Cardiac muscle cell (in vitro differentiated cells and primary cell): ENCODE results near the gene LMO1. TPM values are rescaled to one million over a fixed set of nuclear protein-coding genes. Genes with fewer than 3 reads are reported as not detected.

Experiments used
- DNase-seq, 2 donors: peaks; one replicate each; pipeline versions ENCODE4 v3.0.0 to v3.0.0-alpha.2; 2010 to 2017; ENCODE audit warnings: low read depth in 1 of 2, low spot score in 1 of 2
- H3K27ac ChIP-seq: fragments of 200-600 bp; sonication (generic); 2 replicates; pipeline ENCODE4 v1.5.1; 2016
- H3K27me3 ChIP-seq: fragments of 200-600 bp; sonication (generic); 2 replicates; pipeline ENCODE4 v1.6.0; 2016; ENCODE audit warnings: control low read depth
- H3K36me3 ChIP-seq: fragments of 200-600 bp; sonication (generic); 2 replicates; pipeline ENCODE4 v1.5.1; 2016; ENCODE audit warnings: control low read depth
- H3K4me1 ChIP-seq: fragments of 200-600 bp; sonication (generic); 2 replicates; pipeline ENCODE4 v1.8.1; 2017; ENCODE audit warnings: low read depth, mild to moderate bottlenecking, mixed run types
- H3K4me3 ChIP-seq: fragments of 200-600 bp; sonication (generic); 2 replicates; pipeline ENCODE4 v1.5.1; 2016; ENCODE audit warnings: mild to moderate bottlenecking
- H3K9me3 ChIP-seq: fragments of 200-600 bp; sonication (generic); 2 replicates; pipeline ENCODE4 v1.5.1; 2017; ENCODE audit warnings: low read depth, mild to moderate bottlenecking, control low read depth
- CTCF ChIP-seq: IDR thresholded peaks from 2 replicates; pipeline ENCODE4 v1.5.1; 2012; ENCODE audit warnings: low read depth, mild to moderate bottlenecking, low read length
- polyA plus RNA-seq: library from polyadenylated mRNA; unstranded; fragments of >200 nt; fragmentation: Nextera tagmentation; extraction: Ambion mirVana; gene quantifications from 2 replicates; pipeline ENCODE4 v1.2.1, GENCODE V29; 2016
- total RNA-seq: library from RNA; depleted of rRNA; stranded (reverse); fragments of >200 nt; gene quantifications from 2 replicates; pipeline ENCODE4 v1.2.3, GENCODE V29; 2016

The LMO1 gene
- total and polyA plus RNA-seq, 2 experiments from 2014 or later: 0.45 to 3.6 TPM

DNA sequence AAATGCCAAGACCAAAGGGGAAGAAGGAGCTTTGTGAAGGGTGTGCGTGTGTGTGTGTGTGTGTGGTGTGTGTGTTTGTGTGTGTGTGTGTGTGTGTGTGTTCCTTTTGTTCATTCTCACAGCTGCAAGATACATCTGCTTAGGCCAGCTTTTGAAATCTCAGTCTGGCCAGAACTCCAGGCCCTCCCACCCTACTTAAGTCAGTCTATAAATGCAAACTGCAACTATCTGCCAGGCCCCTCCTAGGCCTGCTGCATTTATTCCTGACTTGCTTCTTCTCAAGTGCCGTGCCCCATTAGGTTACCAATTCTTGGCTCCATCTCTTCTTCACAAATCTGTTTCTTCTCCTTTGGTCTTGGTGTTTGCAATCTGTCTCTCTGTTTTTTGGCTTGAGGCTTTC is 73.2 kb downstream of the LMO1 start:
- no peaks in the 10 kb centered on the region for H3K36me3 ChIP-seq
- H3K4me3 ChIP-seq: no peak overlapping the region
- no peak for TF ChIP-seq CTCF
- no peaks in the 10 kb centered on the region for H3K9me3 ChIP-seq
- no peaks in the 10 kb centered on the region for H3K4me1 ChIP-seq
- peaks cover 5% of the 10 kb centered on the region for H3K27me3 ChIP-seq
- DNase-seq: no peak
- no peak overlapping the region for H3K27ac ChIP-seq

- no peak for TF ChIP-seq CTCF
- H3K9me3 ChIP-seq: no peaks in the 10 kb centered on the region
- no peaks in the 10 kb centered on the region for H3K36me3 ChIP-seq
- H3K27me3 ChIP-seq: no peaks in the 10 kb centered on the region
- no peaks in the 10 kb centered on the region for H3K4me1 ChIP-seq
- DNase-seq: no peak
- H3K4me3 ChIP-seq: no peak overlapping the region
- no peak overlapping the region for H3K27ac ChIP-seq
Observed at GRCh38 chr11:8186429-8186828, 77.2 kb downstream of the LMO1 start.

DNA sequence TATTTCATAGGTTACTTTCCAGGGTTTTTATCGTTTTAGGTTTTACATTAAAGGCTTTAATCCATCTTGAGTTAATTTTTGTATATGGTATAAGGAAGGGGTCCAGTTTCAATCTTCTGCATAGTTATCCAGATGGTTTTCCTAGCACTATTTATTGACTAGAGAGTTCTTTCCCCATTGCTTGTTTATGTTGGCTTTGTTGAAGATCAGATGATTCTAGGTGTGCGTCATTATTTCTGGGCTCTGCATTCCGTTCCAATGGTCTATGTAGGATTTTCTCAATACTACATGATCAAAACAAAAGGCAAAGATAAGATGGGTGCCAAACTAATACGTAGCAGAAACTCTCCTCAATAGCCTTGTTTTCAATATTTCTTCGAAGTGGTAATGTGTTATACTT is 80.6 kb downstream of the LMO1 start:
- Histone ChIP-seq H3K9me3 (no peaks in the 10 kb centered on the region), H3K36me3 (no peaks in the 10 kb centered on the region), H3K27me3 (no peaks in the 10 kb centered on the region), H3K4me1 (no peaks in the 10 kb centered on the region), H3K27ac (no peak overlapping the region), H3K4me3 (no peak overlapping the region)
- no peak for DNase-seq
- TF ChIP-seq CTCF: no peak

DNA sequence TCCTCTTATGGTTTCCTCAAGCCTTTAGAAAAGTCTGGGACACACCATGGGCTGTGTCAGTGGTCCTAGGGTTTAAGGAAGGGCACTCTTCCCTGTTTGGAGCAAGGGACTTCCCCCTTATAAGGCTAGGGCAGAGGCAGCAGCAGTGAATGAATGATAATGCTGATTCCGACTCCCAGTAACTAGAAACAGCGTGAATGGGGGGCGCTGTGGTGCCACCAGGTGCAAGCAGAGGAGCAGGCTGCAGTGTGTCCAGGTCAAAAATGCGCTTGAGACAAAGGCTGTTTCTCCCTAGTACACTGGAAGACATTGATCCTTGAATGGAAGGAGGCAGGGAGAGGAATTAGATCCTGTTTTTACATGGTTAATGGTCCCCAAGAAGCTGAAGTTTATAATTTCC is 83.2 kb downstream of the LMO1 start:
- DNase-seq: no peak
- TF ChIP-seq CTCF: no peak
- no peaks in the 10 kb centered on the region for H3K36me3 ChIP-seq

GRCh38 chr11:8178297-8178696 is 85.4 kb downstream of the LMO1 start:
- Histone ChIP-seq H3K36me3 (no peaks in the 10 kb centered on the region), H3K27ac (no peak overlapping the region), H3K27me3 (no peaks in the 10 kb centered on the region), H3K4me3 (no peak overlapping the region), H3K4me1 (no peaks in the 10 kb centered on the region), H3K9me3 (no peaks in the 10 kb centered on the region)
- no peak for DNase-seq
- no peak for TF ChIP-seq CTCF

More for the DNA sequence above, 83.2 kb downstream of the LMO1 start:
- Histone ChIP-seq H3K4me1 (no peaks in the 10 kb centered on the region), H3K9me3 (no peaks in the 10 kb centered on the region), H3K27me3 (no peaks in the 10 kb centered on the region), H3K27ac (no peak overlapping the region), H3K4me3 (no peak overlapping the region)

- H3K4me1 ChIP-seq: no peaks in the 10 kb centered on the region
- TF ChIP-seq CTCF: no peak
- no peak overlapping the region for H3K4me3 ChIP-seq
- no peak overlapping the region for H3K27ac ChIP-seq
- DNase-seq: no peak
- no peaks in the 10 kb centered on the region for H3K27me3 ChIP-seq
- no peaks in the 10 kb centered on the region for H3K36me3 ChIP-seq
- no peaks in the 10 kb centered on the region for H3K9me3 ChIP-seq
Observed at GRCh38 chr11:8177136-8177535, 86.5 kb downstream of the LMO1 start.
